ENCODE results near the gene CHID1.

CHID1 gene

DNA sequence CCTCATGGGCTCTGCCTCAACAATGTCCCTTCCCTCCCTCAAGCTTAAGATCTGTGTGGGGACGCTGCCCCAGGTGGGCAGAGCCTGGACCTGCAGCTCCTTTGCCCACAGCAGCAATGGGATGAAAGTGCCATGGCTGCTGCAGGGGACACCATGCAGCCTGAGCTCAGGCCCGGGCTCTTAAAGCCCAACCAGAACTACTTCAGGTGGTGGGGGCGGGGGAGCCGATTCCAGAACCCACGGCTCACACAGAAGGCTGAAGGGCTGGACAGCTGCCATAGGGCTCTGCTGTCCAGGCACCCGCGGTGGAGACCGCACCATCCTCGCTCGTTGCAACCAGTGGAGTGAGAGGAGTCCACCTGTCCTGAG, 12.5 kb downstream of the CHID1 start:
- TF ChIP-seq, protein P1, sequence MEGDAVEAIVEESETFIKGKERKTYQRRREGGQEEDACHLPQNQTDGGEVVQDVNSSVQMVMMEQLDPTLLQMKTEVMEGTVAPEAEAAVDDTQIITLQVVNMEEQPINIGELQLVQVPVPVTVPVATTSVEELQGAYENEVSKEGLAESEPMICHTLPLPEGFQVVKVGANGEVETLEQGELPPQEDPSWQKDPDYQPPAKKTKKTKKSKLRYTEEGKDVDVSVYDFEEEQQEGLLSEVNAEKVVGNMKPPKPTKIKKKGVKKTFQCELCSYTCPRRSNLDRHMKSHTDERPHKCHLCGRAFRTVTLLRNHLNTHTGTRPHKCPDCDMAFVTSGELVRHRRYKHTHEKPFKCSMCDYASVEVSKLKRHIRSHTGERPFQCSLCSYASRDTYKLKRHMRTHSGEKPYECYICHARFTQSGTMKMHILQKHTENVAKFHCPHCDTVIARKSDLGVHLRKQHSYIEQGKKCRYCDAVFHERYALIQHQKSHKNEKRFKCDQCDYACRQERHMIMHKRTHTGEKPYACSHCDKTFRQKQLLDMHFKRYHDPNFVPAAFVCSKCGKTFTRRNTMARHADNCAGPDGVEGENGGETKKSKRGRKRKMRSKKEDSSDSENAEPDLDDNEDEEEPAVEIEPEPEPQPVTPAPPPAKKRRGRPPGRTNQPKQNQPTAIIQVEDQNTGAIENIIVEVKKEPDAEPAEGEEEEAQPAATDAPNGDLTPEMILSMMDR (IDR thresholded peaks at IDR 0.05; ENCODE audit: borderline replicate concordance, control extremely low read depth, extremely low read depth, insufficient read depth, missing control alignments), result no peak
- DNase-seq (ENCODE audit: low spot score), result no peak
- in situ Hi-C loops (cut with MboI; ENCODE audit: low sequenced_read_pairs, unreplicated experiment), result no loop called here

DNA sequence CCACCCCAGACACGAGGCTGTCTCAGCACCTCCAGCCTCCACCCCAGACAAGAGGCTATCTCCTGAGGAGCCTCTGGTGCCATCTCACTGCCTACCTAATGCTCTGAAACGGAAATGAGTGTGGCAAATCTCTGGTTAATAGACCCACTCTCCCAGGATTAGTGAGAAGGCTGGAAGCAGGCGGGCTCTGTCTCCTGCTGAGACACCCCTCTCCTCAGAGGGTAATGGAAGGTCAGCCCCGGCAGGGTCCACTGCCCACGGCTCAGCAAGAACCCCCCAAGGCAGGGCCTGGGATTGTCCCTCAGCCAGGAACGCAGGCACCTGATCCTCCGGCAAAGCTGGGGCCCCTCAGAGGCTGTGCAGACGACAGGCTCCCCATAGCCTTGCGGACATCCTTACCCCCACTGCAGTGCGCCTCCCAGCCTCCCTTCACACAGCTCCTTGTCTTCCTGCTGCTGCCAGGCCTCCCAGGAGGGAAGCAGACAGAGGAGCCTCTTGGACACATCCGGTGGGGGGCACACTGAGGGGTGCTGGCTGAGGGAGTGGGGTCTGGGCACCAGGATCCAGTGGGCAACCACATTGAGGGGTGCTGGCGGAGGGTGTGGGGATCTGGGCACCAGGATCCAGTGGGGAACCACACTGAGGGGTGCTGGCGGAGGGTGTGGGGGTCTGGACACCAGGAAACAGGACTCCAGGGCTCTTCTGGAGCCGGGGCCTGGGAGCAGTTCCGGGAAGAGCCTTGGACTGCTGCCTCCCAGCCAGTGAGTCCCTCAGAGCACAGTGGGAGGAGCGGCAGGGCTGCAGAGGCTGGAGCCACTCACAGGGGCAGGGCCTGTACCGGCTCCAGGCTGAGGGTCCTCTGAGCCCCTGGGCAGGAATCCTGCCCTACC, 13.1 kb downstream of the CHID1 start:
- DNase-seq (ENCODE audit: low spot score), result no peak
- in situ Hi-C loops (cut with MboI; ENCODE audit: low sequenced_read_pairs, unreplicated experiment), result no loop called here
- TF ChIP-seq, protein P1 (IDR thresholded peaks at IDR 0.05; ENCODE audit: borderline replicate concordance, control extremely low read depth, extremely low read depth, insufficient read depth, missing control alignments), result no peak

DNA sequence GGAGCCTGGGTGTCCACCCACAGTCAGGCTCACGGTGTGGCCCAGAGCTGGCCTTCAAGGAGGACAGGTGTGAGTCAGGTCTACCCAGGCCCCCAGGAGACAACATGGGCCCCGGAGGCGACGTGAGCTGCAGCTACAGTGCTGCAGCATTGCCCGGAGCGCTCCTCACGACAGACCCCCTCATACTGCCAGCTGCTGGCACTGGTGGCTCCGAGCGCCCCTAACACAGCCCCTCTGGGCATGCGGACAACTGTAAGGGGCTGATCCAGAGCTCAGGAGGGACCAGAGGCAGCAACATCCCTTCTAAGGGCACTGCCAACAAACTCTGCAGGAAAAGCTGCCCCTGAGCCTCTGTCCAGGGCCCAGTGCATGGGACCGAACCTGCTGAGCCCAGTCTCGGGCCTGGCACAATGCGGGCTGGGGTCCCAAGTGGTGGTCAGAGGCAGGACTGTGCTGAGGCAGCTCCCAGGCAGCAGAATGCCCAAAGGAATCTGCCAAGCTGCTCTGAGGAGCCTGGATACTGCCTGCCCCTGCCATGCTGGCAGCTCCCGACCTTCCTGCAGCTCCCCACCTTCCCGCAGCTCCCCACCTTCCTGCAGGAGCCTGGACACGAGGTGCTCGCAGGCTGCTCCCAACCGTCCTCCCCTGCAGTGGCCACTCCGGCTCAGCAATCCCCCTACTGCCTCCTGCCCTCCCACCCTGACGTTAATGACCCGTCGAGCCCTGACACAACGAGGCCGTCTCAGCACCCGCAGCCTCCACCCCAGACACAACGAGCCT, 15.1 kb downstream of the CHID1 start:
- in situ Hi-C loops (cut with MboI; ENCODE audit: low sequenced_read_pairs, unreplicated experiment), result no loop called here
- TF ChIP-seq, protein P1 (IDR thresholded peaks at IDR 0.05; ENCODE audit: borderline replicate concordance, control extremely low read depth, extremely low read depth, insufficient read depth, missing control alignments), result no peak
- DNase-seq (ENCODE audit: low spot score), result no peak

DNA sequence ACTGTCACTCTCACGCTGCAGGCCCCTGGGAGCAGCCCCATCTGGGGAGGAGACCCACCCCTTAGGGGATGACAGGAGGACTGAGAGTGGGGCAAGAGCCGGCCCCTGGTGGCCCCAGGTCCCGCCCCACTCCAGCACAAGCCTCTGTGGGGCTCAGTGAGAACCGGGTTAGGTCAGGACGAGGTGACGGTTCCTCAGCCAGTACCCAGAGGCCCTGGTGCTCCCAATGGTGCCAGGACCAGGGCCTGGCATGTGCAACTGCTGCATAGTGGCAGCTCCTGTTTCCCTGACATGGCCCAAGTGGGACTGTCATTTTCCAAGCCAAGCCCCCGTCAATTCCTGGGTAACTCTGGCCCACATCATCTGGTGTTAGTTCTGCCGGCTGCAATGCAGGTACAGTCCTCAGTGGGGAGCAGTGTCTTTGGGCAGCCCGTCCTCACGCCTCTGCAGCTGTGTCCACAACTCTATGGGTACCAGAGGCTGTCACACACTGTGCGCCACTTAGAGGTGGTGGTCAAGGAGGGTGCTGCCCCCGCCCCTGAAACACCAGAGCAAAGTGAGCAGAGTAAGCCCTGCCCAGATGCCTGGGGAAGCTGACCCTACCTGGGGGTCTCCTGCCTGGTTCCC, 15.9 kb downstream of the CHID1 start:
- TF ChIP-seq, protein P1 (IDR thresholded peaks at IDR 0.05; ENCODE audit: borderline replicate concordance, control extremely low read depth, extremely low read depth, insufficient read depth, missing control alignments), result no peak
- in situ Hi-C loops (cut with MboI; ENCODE audit: low sequenced_read_pairs, unreplicated experiment), result no loop called here
- DNase-seq (ENCODE audit: low spot score), result no peak

DNA sequence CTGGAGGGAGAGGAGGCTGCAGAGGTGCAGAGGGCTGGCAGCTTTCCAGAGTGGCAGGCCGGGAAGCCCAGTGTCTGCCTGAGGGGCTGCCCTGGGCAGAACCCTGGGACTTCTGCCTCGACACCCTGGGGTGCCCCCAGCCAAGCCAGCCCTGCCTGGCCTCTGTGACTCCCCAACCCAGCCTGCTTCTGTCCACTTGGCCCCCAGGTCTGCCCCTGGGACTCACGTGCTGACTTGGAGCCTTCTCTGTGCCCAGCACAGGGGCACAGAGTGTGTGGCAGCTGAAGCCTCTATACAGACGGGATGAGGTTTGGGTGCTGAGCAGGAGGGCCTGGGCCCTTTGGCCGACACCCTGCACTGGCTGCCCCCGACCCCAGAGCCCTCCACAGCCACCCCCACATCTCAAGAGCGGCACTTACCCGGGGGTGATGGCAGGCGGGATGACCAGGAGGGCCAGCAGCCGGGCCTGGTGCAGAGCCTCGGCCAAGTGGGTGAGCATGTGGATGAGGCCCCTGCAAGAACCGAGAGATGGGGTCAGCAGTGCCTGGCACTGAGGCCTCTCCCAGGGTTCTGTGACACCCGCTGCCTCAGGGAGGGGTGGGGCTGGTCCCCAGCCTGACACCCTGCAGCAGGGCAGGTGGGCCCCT, 17.5 kb downstream of the CHID1 start:
- TF ChIP-seq, protein P1 (IDR thresholded peaks at IDR 0.05; ENCODE audit: borderline replicate concordance, control extremely low read depth, extremely low read depth, insufficient read depth, missing control alignments), result no peak
- no peak for DNase-seq (ENCODE audit: low spot score)
- in situ Hi-C loops (cut with MboI; ENCODE audit: low sequenced_read_pairs, unreplicated experiment), result no loop called here

Data from GM13976 (cell line).